Bronchial epithelial cell (primary cell): ENCODE results near the gene TRMT10B. TPM values are rescaled to one million over a fixed set of nuclear protein-coding genes. Genes with fewer than 3 reads are reported as not detected.
A peak's percentile ranks its signal among the peaks of the same experiment; 100 is the strongest.
"Not testable (repeated sequence)": the region's sequence is repeated elsewhere in the genome, so short reads cannot be mapped to it uniquely, and the experiment has no call there.

Experiments used
- DNase-seq: peaks from one replicate; pipeline ENCODE4 v3.0.0-alpha.2; 2010; ENCODE audit warnings: low read depth
- FAIRE-seq: peaks from 2 replicates; lab custom pipeline; 2011; peaks lifted over from hg19 to GRCh38; lab: Jason Lieb, UNC
- H3K27me3 ChIP-seq: 2 replicates; pipeline ENCODE4 v1.5.1; 2011; ENCODE audit warnings: low read length; ENCODE audit not compliant: control insufficient read depth, insufficient read depth
- H3K36me3 ChIP-seq: 2 replicates; pipeline ENCODE4 v1.5.1; 2011; ENCODE audit warnings: low read length; ENCODE audit not compliant: control insufficient read depth, insufficient read depth
- H3K4me3 ChIP-seq: 2 replicates; pipeline ENCODE4 v1.5.1; 2011; ENCODE audit warnings: mild to moderate bottlenecking, low read depth, low read length, control low read depth
- total RNA-seq: library from RNA; depleted of rRNA; stranded (reverse); fragments of >200 nt; gene quantifications from 2 replicates; pipeline ENCODE4 v1.2.1, GENCODE V29; 2014
- TF ChIP-seq, protein P1 (sequence below): IDR thresholded peaks from 2 replicates; pipeline ENCODE4 v1.5.1; 2011; ENCODE audit warnings: mild to moderate bottlenecking, moderate library complexity, low read length, control low read depth, inconsistent platforms; ENCODE audit not compliant: insufficient read depth, severe bottlenecking

The TRMT10B gene
- total RNA-seq, 1 donor from 2014 or later: 3.2 TPM

DNA sequence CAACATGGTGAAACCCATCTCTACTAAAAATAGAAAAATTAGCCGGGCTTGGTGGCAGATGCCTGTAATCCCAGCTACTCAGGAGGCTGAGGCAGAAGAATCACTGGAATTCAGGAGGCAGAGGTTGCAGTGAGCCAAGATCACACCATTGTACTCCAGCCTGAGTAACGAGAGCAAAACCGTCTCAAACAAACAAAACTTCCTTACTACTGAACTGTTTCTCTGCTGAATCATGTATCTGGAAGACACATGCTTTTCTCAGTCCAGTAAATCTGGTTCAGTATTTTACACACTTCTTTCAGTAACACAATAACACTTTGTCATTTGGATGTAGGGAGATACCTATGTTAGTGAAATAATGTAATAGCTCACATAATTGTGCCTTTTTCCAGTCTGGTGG lies 7.9 kb downstream of the TRMT10B start:
- DNase-seq (peak; percentile 13), FAIRE-seq (no peak)
- no peaks in the 10 kb centered on the region for H3K36me3 ChIP-seq
- H3K27me3 ChIP-seq: no peaks in the 10 kb centered on the region
- TF ChIP-seq, protein P1, sequence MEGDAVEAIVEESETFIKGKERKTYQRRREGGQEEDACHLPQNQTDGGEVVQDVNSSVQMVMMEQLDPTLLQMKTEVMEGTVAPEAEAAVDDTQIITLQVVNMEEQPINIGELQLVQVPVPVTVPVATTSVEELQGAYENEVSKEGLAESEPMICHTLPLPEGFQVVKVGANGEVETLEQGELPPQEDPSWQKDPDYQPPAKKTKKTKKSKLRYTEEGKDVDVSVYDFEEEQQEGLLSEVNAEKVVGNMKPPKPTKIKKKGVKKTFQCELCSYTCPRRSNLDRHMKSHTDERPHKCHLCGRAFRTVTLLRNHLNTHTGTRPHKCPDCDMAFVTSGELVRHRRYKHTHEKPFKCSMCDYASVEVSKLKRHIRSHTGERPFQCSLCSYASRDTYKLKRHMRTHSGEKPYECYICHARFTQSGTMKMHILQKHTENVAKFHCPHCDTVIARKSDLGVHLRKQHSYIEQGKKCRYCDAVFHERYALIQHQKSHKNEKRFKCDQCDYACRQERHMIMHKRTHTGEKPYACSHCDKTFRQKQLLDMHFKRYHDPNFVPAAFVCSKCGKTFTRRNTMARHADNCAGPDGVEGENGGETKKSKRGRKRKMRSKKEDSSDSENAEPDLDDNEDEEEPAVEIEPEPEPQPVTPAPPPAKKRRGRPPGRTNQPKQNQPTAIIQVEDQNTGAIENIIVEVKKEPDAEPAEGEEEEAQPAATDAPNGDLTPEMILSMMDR: no peak
- H3K4me3 ChIP-seq: no peak overlapping the region

DNA sequence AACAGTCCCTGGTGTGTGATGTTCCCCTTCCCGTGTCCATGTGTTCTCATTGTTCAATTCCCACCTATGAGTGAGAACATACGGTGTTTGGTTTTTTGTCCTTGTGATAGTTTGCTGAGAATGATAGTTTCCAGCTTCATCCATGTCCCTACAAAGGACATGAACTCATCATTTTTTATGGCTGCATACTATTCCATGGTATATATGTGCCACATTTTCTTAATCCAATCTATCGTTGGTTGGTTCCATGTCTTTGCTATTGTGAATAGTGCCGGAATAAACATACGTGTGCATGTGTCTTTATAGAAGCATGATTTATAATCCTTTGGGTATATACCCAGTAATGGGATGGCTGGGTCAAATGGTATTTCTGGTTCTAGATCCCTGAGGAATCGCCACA lies 11.7 kb downstream of the TRMT10B start:
- not testable (repeated sequence) for DNase-seq, H3K4me3 ChIP-seq, FAIRE-seq, H3K27me3 ChIP-seq, H3K36me3 ChIP-seq

DNA sequence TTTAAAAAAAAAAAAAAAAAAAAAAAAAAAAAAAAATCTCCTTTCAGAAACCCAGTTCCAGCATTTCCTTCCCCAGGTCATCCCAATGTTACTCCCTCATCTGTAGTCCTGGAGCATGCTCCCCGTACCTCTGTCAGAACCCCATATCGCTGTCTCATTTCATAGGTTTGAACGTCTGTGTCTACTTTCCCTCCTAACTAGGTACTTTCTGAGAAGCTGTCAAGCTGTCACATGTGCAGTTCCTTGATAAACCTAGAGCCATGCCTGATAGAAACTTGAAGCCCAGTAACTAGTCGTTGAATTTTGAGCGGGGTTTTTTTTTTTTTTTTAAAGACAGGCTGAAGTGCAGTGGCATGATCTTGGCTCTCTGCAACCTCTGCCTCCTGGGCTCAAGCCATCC lies 15.7 kb downstream of the TRMT10B start:
- TF ChIP-seq, protein P1: no peak
- Histone ChIP-seq H3K4me3 (no peak overlapping the region), H3K36me3 (peaks cover 5% of the 10 kb centered on the region), H3K27me3 (no peaks in the 10 kb centered on the region)
- DNase-seq: no peak
- FAIRE-seq: no peak

DNA sequence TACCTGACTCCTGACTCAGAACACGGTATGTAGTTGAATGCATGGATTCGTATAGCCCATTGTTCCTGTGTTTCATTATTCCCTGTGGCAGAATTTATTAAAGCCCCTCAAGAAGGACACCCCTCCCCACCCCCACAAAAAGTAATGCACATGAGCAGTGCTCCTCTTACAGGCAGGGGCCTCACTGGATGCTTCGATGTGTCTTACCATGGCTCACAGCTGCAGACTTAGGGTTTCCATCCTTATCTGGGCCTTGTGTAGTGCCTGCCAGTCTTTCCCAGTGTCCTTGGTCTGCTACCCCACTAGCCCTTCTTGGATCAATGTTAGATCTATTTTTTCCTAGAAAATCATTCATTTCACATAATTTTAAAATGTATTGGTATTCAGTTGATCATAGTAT lies 16.4 kb downstream of the TRMT10B start:
- DNase-seq (no peak), FAIRE-seq (no peak)
- Histone ChIP-seq H3K36me3 (peaks cover 5% of the 10 kb centered on the region), H3K4me3 (no peak overlapping the region), H3K27me3 (no peaks in the 10 kb centered on the region)
- TF ChIP-seq, protein P1: no peak

DNA sequence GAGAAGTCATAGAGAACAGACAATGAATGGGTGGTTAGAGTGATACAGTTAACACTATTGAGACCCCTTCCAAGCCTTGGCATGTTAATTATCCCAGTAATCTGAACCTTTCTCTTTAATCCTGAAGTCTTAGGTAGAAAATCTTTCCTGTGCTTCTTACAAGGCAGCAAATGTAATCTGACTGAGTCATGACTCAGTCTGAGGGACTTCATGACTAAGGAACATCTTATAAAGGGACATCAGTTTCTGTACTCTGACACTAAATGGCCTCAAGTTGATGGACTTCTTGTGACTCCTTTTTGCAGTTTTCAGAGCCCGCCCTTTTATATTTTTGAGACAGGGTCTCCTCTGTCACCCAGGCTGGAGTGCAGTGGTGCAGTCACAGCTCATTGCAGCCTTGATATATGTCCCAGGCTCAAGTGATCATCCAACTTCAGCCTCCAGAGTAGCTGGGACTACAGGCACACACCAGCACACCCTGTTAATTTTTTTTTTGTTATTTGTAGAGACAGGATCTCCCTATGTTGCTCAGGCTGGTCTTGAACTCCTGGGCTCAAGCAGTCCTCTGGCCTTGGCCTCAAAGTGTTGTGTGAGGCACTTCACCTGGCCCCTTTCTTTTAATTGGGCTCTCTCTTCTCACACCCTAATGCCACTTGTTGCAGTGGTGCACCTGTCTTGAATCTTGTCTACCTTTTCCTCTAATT lies 21.8 kb downstream of the TRMT10B start:
- no peak for FAIRE-seq
- Histone ChIP-seq H3K36me3 (peaks cover 7% of the 10 kb centered on the region), H3K4me3 (no peak overlapping the region), H3K27me3 (no peaks in the 10 kb centered on the region)
- DNase-seq: peak; percentile 8
- TF ChIP-seq, protein P1: no peak

DNA sequence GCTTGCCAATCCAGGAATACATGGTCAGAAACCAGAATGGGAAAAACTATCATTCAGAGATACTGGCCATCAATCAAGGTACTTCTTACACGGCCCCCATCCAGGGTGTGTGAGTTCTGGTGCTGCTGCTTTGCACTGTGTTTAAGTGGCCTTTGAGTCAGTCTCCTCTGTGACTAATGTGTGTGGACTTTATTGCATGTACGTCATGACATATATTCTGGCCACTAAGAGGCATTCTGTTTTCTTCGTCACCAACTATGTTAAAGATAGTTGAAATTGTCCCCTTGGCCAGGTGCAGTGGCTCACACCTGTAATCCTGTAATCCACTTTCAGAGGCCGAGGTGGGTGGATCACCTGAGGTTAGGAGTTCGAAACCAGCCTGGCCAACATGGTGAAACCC lies 22.7 kb downstream of the TRMT10B start:
- H3K4me3 ChIP-seq: no peak overlapping the region
- peak; percentile 27 for DNase-seq
- peaks cover 6% of the 10 kb centered on the region for H3K36me3 ChIP-seq
- no peaks in the 10 kb centered on the region for H3K27me3 ChIP-seq
- no peak for FAIRE-seq
- TF ChIP-seq, protein P1: no peak
